Thyroid gland (tissue), 4 donors: ENCODE data around the gene WDR37.

Source experiments
- POLR2A ChIP-seq, 2 donors: fragments of 450-650 bp; IDR thresholded peaks; one replicate each; pipeline ENCODE4 v1.6.1; 2017; ENCODE audit warnings: antibody characterized with exemption in 2 of 2, mild to moderate bottlenecking in 2 of 2, moderate library complexity in 1 of 2
- TF ChIP-seq, protein P1 (sequence below), 6 experiments: fragments of 200-600 bp in 3 of 6; fragments of 450-650 bp in 3 of 6; sonication (generic) in 3 of 6; IDR thresholded peaks; one replicate each; pipeline ENCODE4 v1.5.1; 2016 to 2019; ENCODE audit warnings: antibody characterized with exemption in 6 of 6, mild to moderate bottlenecking in 2 of 6, inconsistent platforms in 1 of 6, moderate library complexity in 1 of 6

DNA sequence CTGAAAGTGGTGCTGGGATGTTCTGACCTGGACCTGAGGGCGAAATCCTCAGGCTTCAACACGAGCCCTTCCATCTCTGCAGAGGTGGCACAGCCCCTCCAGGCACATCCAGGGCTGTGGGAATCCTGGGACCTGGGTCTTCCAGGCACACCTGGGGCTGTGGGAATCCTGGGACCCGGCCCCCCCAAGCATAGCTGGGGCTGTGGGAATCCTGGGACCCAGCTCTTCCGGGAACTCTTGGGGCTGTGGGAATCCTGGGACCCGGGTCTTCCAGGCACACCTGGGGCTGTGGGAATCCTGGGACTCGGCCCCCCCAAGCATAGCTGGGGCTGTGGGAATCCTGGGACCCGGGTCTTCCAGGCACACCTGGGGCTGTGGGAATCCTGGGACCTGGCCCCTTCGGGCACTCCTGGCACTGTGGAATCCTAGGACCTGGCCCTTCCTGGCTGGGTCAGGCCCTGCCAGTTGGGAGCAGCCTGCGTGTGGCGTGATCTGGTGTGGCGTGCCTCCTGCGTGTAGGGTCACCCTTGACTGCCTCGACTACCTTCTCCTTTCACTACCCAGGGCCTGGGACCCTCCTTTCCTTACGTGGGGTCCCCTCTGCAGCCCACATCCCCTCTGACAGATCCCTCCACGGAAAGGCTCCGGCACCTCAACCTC lies 124.0 kb downstream of the WDR37 start:
- TF ChIP-seq, protein P1, sequence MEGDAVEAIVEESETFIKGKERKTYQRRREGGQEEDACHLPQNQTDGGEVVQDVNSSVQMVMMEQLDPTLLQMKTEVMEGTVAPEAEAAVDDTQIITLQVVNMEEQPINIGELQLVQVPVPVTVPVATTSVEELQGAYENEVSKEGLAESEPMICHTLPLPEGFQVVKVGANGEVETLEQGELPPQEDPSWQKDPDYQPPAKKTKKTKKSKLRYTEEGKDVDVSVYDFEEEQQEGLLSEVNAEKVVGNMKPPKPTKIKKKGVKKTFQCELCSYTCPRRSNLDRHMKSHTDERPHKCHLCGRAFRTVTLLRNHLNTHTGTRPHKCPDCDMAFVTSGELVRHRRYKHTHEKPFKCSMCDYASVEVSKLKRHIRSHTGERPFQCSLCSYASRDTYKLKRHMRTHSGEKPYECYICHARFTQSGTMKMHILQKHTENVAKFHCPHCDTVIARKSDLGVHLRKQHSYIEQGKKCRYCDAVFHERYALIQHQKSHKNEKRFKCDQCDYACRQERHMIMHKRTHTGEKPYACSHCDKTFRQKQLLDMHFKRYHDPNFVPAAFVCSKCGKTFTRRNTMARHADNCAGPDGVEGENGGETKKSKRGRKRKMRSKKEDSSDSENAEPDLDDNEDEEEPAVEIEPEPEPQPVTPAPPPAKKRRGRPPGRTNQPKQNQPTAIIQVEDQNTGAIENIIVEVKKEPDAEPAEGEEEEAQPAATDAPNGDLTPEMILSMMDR (IDR thresholded peaks at IDR 0.05): no peak
- TF ChIP-seq POLR2A (IDR thresholded peaks at IDR 0.05): no peak
